NCI-H2171 treated with DMSO at 0.1 percent for 48 hours (cell line): ENCODE measurements around the gene LETM1.

Source experiments
- DNase-seq: peaks from one replicate; lab custom pipeline; 2025; lab: John Stamatoyannopoulos, UW

The LETM1 gene

GRCh38 chr4:1872870-1873269 lies 16.9 kb upstream of the LETM1 start:
- DNase-seq = no peak

GRCh38 chr4:1871471-1872021 lies 15.6 kb upstream of the LETM1 start:
- DNase-seq = no peak

- DNase-seq = peak; percentile 70
Measured at GRCh38 chr4:1870578-1871443, 14.9 kb upstream of the LETM1 start, which contains the start of gene NSD2. TSS of gene NSD2 (plus strand) at chr4:1871393. CDS start at chr4:1900655, 29,262 bp downstream.

- DNase-seq = peak; percentile 68
Measured at GRCh38 chr4:1870328-1870577, 14.3 kb upstream of the LETM1 start.

- no peak for DNase-seq
Measured at GRCh38 chr4:1869530-1870327, 13.8 kb upstream of the LETM1 start.

GRCh38 chr4:1868912-1869311 lies 13.0 kb upstream of the LETM1 start:
- no peak for DNase-seq

GRCh38 chr4:1868293-1868692 lies 12.3 kb upstream of the LETM1 start:
- no peak for DNase-seq

- DNase-seq = peak; percentile 61
Measured at GRCh38 chr4:1866189-1866661, 10.3 kb upstream of the LETM1 start.

GRCh38 chr4:1864076-1865008 lies 8.4 kb upstream of the LETM1 start:
- no peak for DNase-seq

GRCh38 chr4:1863297-1864033 lies 7.5 kb upstream of the LETM1 start:
- DNase-seq = no peak

- DNase-seq = no peak
Measured at GRCh38 chr4:1862961-1863296, 7.0 kb upstream of the LETM1 start.

- DNase-seq = no peak
Measured at GRCh38 chr4:1862055-1862911, 6.3 kb upstream of the LETM1 start.

- DNase-seq = no peak
Measured at GRCh38 chr4:1859389-1859753, 3.4 kb upstream of the LETM1 start.

GRCh38 chr4:1857931-1858330 lies 2.0 kb upstream of the LETM1 start:
- DNase-seq = no peak

- no peak for DNase-seq
Measured at GRCh38 chr4:1856943-1857699, 1.2 kb upstream of the LETM1 start.

GRCh38 chr4:1855333-1856070 lies 454 bp downstream of the LETM1 start:
- peak; percentile 60 for DNase-seq

- DNase-seq = no peak
Measured at GRCh38 chr4:1854752-1855151, 1.2 kb downstream of the LETM1 start.

- no peak for DNase-seq
Measured at GRCh38 chr4:1852904-1853623, 2.9 kb downstream of the LETM1 start.
